Measurements from ENCODE around the gene GOLGA6D.
"Not testable (repeated sequence)": the region's sequence is repeated elsewhere in the genome, so short reads cannot be mapped to it uniquely, and the experiment has no call there.

Gene GOLGA6D

GRCh38 chr15:75249726-75250125 lies 32.9 kb upstream of the GOLGA6D start:
- DNase-seq (ENCODE audit: insufficient read length, low spot score) (no peak), FAIRE-seq (no peak)
- TF ChIP-seq PAX5 (IDR thresholded peaks at IDR 0.05; ENCODE audit: insufficient read depth, low read length, severe bottlenecking) (no peak), POLR2AphosphoS5 (IDR thresholded peaks at IDR 0.05; ENCODE audit: low read depth, low read length) (no peak), TAF1 (IDR thresholded peaks at IDR 0.05; ENCODE audit: low read depth, low read length) (no peak), POU2F2 (IDR thresholded peaks at IDR 0.05; ENCODE audit: low read depth, low read length) (no peak), SPI1 (IDR thresholded peaks at IDR 0.05; ENCODE audit: low read depth, low read length) (no peak)

DNA sequence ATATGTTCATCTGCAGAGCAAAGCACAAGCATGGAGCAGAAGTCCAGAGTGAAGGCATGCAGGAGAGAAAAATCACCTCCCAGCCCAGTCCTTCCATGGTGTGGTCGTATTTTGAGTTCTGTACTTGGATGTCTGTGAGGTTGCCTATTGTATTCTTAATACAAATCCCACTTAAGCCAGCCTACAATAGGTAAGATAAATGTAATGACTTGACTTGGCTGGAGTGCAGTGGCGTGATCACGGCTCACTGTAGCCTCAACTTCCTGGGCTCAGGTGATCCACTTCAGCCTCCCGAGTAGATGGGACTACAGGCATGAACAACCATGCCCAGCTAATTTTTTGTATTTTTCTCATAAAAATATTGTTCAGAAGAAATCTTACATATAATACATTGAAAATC lies 31.3 kb upstream of the GOLGA6D start:
- not testable (repeated sequence) for DNase-seq (ENCODE audit: insufficient read length, low spot score); FAIRE-seq

DNA sequence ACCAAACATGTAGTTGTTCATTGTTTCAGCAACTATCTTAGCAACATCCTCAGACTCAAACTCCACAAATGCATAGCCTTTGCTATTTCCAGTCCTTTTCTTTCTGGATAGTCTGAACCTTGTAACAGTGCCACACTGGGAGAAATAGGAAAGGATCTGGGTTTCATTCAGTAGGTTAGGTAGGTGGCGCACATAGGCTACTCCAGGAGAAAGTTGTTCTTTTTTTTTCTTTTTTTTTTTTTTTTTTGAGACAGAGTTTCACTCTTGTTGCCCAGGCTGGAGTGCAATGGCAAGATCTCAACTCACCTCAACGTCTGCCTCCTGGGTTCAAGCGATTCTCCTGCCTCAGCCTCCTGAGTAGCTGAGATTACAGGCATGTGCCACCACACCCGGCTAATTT lies 30.4 kb upstream of the GOLGA6D start:
- not testable (repeated sequence) for DNase-seq (ENCODE audit: insufficient read length, low spot score); FAIRE-seq

DNA sequence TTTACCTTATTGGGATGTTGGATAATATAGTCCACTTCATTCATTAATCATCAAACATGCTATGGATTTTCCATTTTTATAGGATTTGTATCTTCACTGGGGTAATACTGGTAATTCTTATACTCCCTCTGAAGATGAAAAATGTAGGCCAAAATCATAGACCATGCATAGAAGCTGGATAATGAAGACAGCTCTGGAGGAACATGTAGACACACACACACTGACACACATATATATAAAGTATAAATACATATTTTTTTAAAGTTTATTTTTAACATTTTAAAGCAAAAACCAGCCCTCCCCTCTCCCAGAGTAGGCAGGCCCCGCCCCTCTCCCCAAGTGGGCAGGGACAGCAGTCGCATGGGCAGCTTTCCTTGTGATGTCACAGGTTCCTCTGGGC lies 24.6 kb upstream of the GOLGA6D start, which contains the start of gene GOLGA6C:
Gene GOLGA6C, plus strand, starts transcription at position 301 of the 400 bp plus-strand sequence. CDS start 265 bp downstream, outside the sequence.
- DNase-seq (ENCODE audit: insufficient read length, low spot score); FAIRE-seq: not testable (repeated sequence)

GRCh38 chr15:75258620-75259343 lies 23.9 kb upstream of the GOLGA6D start:
- not testable (repeated sequence) for FAIRE-seq; DNase-seq (ENCODE audit: insufficient read length, low spot score)

DNA sequence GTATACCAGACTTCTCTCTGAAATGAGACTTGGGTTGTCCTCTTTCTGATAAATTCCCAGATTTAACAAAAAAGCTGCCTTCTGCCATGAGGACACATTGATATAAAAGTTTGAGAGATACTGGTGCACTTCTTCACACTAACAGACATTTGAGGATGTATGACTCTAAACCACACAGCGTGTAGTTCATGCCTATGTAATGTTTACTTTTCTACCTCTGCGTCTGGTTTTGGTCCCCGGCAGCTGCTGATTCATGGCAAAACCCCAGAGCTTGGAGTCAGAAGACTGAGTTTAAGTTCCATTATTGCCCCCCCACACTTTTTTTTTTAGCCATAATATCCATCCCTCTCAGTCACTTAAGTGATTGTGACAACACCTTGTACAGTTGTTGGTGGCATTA lies 22.8 kb upstream of the GOLGA6D start:
- not testable (repeated sequence) for DNase-seq (ENCODE audit: insufficient read length, low spot score); FAIRE-seq

DNA sequence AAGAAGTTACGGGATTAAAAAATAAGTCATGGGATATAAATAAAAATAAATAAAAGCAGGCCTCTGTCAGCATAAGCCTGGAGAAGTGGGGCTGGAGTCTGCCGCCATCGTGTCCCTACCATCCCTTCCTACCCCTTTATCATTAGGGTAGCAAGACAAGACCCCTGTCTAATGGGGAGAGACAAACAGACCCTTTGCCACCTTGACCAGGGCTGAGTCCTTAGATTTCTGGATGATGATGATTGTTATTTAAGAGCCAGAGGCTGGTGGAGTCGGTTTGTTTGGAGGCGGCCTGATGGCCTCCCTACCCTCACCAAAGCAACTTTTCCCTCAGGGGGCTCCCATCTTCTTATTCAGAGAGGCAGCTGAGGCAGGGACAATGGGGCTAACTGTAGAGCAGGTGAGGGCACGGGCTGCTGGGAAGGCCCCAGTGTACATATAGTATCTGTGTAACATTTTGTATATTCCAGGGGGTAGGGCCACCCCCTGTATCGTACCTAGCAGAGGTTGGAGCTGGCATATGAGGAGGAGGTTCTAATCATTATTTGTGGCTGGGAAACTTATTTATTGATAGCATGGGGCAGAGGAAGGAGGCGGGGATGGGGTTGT lies 8.8 kb upstream of the GOLGA6D start:
- DNase-seq (ENCODE audit: insufficient read length, low spot score); FAIRE-seq: not testable (repeated sequence)

- not testable (repeated sequence) for DNase-seq (ENCODE audit: insufficient read length, low spot score)
- peak; percentile 85 for FAIRE-seq
These were observed 8.0 kb upstream of the GOLGA6D start for GRCh38 chr15:75274509-75275107.

DNA sequence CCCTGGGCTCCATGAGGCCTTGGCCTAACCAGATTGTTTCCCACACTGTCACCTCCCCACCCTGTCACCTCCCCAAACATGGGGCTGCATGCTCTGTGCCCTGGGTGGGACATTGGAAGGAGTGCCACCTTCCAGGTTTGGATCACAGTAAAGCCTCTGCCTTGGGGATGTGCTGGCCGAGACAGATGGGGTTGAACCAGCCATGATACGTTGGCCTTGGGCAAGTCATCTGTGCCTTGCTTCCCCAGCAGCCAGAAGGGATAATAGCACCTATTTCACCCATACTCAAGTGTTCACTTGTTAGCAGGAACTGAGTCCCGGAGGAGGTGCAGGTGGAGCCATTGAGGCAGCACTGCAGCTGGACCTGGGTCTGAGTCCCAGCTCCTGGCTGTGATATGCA lies 7.0 kb upstream of the GOLGA6D start:
- not testable (repeated sequence) for DNase-seq (ENCODE audit: insufficient read length, low spot score); FAIRE-seq

DNA sequence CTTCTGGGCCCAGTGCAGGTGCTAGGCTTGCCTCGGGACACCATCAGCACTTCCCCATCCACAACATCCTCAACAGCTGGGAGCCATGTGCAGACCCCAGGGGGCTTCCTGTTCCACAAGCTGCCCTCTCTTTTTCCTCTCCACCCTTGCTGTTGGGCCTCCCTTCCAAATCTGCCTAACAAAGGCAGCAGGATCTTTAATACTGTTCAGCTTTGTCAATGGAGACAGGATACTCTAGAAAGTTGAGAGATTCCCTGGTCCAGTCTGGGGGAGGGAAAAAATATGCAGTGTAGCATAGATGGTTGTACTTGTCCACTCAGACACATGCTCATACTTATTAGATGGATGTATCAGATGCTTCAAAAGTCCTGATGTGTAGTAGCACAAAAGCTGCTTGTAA lies 4.1 kb upstream of the GOLGA6D start:
- not testable (repeated sequence) for FAIRE-seq; DNase-seq (ENCODE audit: insufficient read length, low spot score)

- DNase-seq (ENCODE audit: insufficient read length, low spot score); FAIRE-seq: not testable (repeated sequence)
These were observed 1.5 kb downstream of the GOLGA6D start for GRCh38 chr15:75284152-75284551.

DNA sequence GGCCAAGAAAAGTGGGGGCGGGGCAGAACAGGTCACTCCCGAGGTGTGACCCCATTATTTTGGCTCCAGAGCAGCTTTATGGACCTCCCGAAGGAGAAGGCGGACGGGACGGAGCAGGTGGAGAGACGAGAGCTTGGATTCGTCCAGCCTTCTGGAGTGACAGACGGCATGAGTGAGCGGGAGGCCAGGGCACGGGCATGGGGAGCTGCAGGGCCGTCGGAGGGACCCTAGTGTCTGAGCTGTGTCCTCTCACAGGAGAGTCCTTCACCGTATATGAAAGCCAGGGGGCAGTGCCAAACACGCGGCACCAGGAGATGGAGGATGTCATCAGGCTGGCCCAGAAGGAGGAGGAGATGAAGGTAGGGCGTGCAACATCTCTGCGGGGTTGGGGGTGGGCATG lies 11.0 kb downstream of the GOLGA6D start:
- DNase-seq (ENCODE audit: insufficient read length, low spot score); FAIRE-seq: not testable (repeated sequence)

DNA sequence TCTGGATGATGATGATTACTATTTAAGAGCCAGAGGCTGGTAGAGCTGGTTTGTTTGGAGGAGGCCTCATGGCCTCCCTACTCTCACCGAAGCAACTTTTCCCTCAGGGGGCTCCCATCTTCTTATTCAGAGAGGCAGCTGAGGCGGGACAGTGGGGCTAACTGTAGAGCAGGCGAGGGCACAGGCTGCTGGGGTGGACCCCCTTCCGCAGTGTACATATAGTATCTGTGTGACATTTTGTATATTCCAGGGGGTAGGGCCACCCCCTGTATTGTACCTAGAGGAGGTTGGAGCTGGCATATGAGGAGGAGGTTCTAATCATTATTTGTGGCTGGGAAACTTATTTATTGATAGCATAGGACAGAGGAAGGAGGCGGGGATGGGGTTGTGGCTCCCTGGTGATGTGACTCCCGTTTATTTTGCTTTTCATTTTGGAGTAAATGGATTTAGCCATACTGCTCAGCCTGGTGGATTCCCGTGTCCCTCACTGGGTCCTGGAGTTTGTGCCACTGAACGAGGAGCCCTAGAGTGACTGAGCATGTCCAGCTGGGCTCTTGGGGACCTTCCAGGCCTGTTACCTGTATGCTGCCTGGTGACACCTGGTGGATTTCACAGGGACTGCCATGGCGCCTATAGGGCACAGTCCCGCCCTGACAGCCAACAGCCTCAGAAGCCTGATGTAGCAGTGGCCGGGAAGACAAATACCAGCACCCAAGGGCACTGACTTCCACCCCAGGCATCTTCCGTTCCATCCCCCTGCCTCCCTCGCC lies 16.1 kb downstream of the GOLGA6D start:
- DNase-seq (ENCODE audit: insufficient read length, low spot score) = not testable (repeated sequence)
- FAIRE-seq = peak; percentile 70

DNA sequence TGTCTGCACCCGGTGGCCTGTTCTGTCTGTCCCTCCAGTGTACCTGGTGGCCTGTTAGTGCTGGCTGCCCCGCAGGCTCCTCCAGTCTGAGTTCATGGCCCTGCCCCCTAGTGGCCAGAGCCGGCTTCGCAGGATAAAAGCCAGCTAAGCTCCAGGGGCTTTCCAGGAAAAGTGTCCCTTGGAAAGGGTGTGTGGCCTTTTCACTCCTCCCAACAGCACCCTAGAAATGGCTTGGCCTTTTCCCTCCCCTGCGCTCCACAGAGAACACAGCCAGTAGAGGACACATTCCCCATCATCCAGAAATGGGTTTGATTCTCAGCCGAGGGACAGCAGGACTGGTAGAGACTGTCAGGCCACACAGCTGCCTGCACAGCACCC lies 16.7 kb downstream of the GOLGA6D start:
- not testable (repeated sequence) for FAIRE-seq; DNase-seq (ENCODE audit: insufficient read length, low spot score)

DNA sequence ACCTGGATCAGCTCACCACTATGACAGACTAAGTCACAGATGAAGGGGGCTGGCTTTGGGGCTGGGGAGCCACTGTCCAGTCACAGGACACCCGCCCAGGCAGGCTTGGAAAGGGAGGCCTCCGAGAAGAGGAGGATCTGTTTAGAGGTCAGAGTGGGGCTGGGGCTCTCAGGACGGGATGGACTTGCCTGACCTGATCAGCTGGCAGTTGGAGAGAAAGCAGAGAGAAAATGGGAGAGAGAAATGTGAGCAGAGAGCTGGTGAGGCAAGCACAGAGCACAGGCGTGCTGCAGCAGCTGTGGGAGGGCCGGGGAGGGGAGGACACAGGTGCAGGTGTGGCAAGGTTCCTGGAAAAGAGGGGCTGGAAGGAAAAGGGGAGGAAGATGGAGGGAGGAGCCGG lies 17.4 kb downstream of the GOLGA6D start:
- not testable (repeated sequence) for DNase-seq (ENCODE audit: insufficient read length, low spot score)

More for the DNA sequence above, 17.4 kb downstream of the GOLGA6D start:
- not testable (repeated sequence) for FAIRE-seq
